Measurements from ENCODE around the gene UCHL1. TPM values are rescaled to one million over a fixed set of nuclear protein-coding genes. Genes with fewer than 3 reads are reported as not detected.
"Not testable (repeated sequence)": the region's sequence is repeated elsewhere in the genome, so short reads cannot be mapped to it uniquely, and the experiment has no call there.

The UCHL1 gene
- total RNA-seq, 1 experiment from 2014 or later = 19.3 TPM

GRCh38 chr4:41268721-41269517 is 12.2 kb downstream of the UCHL1 start:
- TF ChIP-seq CTCF (IDR thresholded peaks at IDR 0.05; ENCODE audit: unreplicated experiment) = no peak
- BruUV-seq (replicated peaks) = no TSS peak
- no peaks in the 10 kb centered on the region for H3K36me3 Mint-ChIP-seq (ENCODE audit: insufficient read depth, unreplicated experiment)

GRCh38 chr4:41269682-41270081 is 13.0 kb downstream of the UCHL1 start:
- H3K27ac Mint-ChIP-seq (ENCODE audit: unreplicated experiment) = no peak overlapping the region
- no peaks in the 10 kb centered on the region for H3K4me1 Mint-ChIP-seq (ENCODE audit: low read depth, unreplicated experiment)
- no peaks in the 10 kb centered on the region for H3K9me3 Mint-ChIP-seq (ENCODE audit: low read depth, unreplicated experiment)
- no peak for DNase-seq
- no TSS peak for BruUV-seq (replicated peaks)
- CTCF ChIA-PET = no interaction called here
- no peak overlapping the region for H3K4me3 Mint-ChIP-seq (ENCODE audit: low read depth, unreplicated experiment)
- H3K27me3 Mint-ChIP-seq (ENCODE audit: unreplicated experiment) = no peaks in the 10 kb centered on the region
- no peak for TF ChIP-seq CTCF (IDR thresholded peaks at IDR 0.05; ENCODE audit: unreplicated experiment)
- H3K36me3 Mint-ChIP-seq (ENCODE audit: insufficient read depth, unreplicated experiment) = no peaks in the 10 kb centered on the region
- intact Hi-C loops (cut with micrococcal nuclease; ENCODE audit: unreplicated experiment) = no loop called here

More at GRCh38 chr4:41268721-41269517, 12.2 kb downstream of the UCHL1 start:
- DNase-seq = no peak
- Mint-ChIP-seq H3K4me1 (ENCODE audit: low read depth, unreplicated experiment) (no peaks in the 10 kb centered on the region), H3K27me3 (ENCODE audit: unreplicated experiment) (no peaks in the 10 kb centered on the region), H3K4me3 (ENCODE audit: low read depth, unreplicated experiment) (no peak overlapping the region), H3K9me3 (ENCODE audit: low read depth, unreplicated experiment) (no peaks in the 10 kb centered on the region), H3K27ac (ENCODE audit: unreplicated experiment) (no peak overlapping the region)
- CTCF ChIA-PET = interaction anchor here (0.6 to 0.7 kb wide), 2 partner anchors 12 to 393 kb away, joined by 3 read pairs; no protein-coding TSS in a partner anchor
- intact Hi-C loops (cut with micrococcal nuclease; ENCODE audit: unreplicated experiment) = no loop called here

GRCh38 chr4:41275931-41276330 is 19.2 kb downstream of the UCHL1 start:
- H3K36me3 Mint-ChIP-seq (ENCODE audit: insufficient read depth, unreplicated experiment); BruUV-seq (replicated peaks); H3K27me3 Mint-ChIP-seq (ENCODE audit: unreplicated experiment); H3K4me1 Mint-ChIP-seq (ENCODE audit: low read depth, unreplicated experiment); H3K9me3 Mint-ChIP-seq (ENCODE audit: low read depth, unreplicated experiment); CTCF ChIA-PET; DNase-seq; H3K27ac Mint-ChIP-seq (ENCODE audit: unreplicated experiment); H3K4me3 Mint-ChIP-seq (ENCODE audit: low read depth, unreplicated experiment); intact Hi-C loops (cut with micrococcal nuclease; ENCODE audit: unreplicated experiment): not testable (repeated sequence)

GRCh38 chr4:41280010-41280409 is 23.3 kb downstream of the UCHL1 start:
- no peaks in the 10 kb centered on the region for H3K9me3 Mint-ChIP-seq (ENCODE audit: low read depth, unreplicated experiment)
- H3K27me3 Mint-ChIP-seq (ENCODE audit: unreplicated experiment) = no peaks in the 10 kb centered on the region
- peaks cover 2% of the 10 kb centered on the region for H3K4me1 Mint-ChIP-seq (ENCODE audit: low read depth, unreplicated experiment)
- H3K4me3 Mint-ChIP-seq (ENCODE audit: low read depth, unreplicated experiment) = no peak overlapping the region
- no peak overlapping the region for H3K27ac Mint-ChIP-seq (ENCODE audit: unreplicated experiment)
- no peak for DNase-seq
- no peaks in the 10 kb centered on the region for H3K36me3 Mint-ChIP-seq (ENCODE audit: insufficient read depth, unreplicated experiment)
- TF ChIP-seq CTCF (IDR thresholded peaks at IDR 0.05; ENCODE audit: unreplicated experiment) = no peak
- BruUV-seq (replicated peaks) = no TSS peak
- CTCF ChIA-PET = interaction anchor here (0.7 to 3.0 kb wide), 2 partner anchors 12 to 382 kb away, joined by 3 to 14 read pairs; no protein-coding TSS in a partner anchor
- intact Hi-C loops (cut with micrococcal nuclease; ENCODE audit: unreplicated experiment) = loop anchor here (2.0 to 10.0 kb wide), 4 partner anchors 155 to 609 kb away; no protein-coding TSS in a partner anchor
